Epidermal melanocyte (primary cell): ENCODE results near the gene SKP2.

Experiments used
- DNase-seq: peaks from one replicate; pipeline ENCODE4 v3.0.0; 2011; ENCODE audit warnings: low spot score; ENCODE audit not compliant: insufficient read length

The SKP2 gene

GRCh38 chr5:36199620-36200019, 47.7 kb downstream of the SKP2 start:
- no peak for DNase-seq

GRCh38 chr5:36200513-36200912, 48.6 kb downstream of the SKP2 start:
- DNase-seq, result no peak

GRCh38 chr5:36202521-36202961, 50.6 kb downstream of the SKP2 start:
- no peak for DNase-seq

GRCh38 chr5:36205329-36205728, 53.4 kb downstream of the SKP2 start:
- no peak for DNase-seq

- DNase-seq, result no peak
Observed at GRCh38 chr5:36206913-36207312, 55.0 kb downstream of the SKP2 start.

GRCh38 chr5:36208786-36209185, 56.9 kb downstream of the SKP2 start:
- DNase-seq, result no peak

- no peak for DNase-seq
Observed at GRCh38 chr5:36209664-36210063, 57.8 kb downstream of the SKP2 start.

GRCh38 chr5:36214436-36214835, 62.5 kb downstream of the SKP2 start:
- no peak for DNase-seq

- no peak for DNase-seq
Observed at GRCh38 chr5:36215910-36216309, 64.0 kb downstream of the SKP2 start.

GRCh38 chr5:36217567-36217966, 65.7 kb downstream of the SKP2 start:
- no peak for DNase-seq

- no peak for DNase-seq
Observed at GRCh38 chr5:36217988-36218387, 66.1 kb downstream of the SKP2 start.

- no peak for DNase-seq
Observed at GRCh38 chr5:36222620-36223019, 70.7 kb downstream of the SKP2 start.

- no peak for DNase-seq
Observed at GRCh38 chr5:36227046-36227445, 75.1 kb downstream of the SKP2 start.

GRCh38 chr5:36228505-36228904, 76.6 kb downstream of the SKP2 start:
- no peak for DNase-seq

GRCh38 chr5:36230151-36230790, 78.4 kb downstream of the SKP2 start:
- no peak for DNase-seq

- no peak for DNase-seq
Observed at GRCh38 chr5:36232533-36232932, 80.6 kb downstream of the SKP2 start.
